K562 treated with DMSO at 1 percent for 48 hours (cell line): Measurements from ENCODE around the gene IREB2. TPM values are rescaled to one million over a fixed set of nuclear protein-coding genes. Genes with fewer than 3 reads are reported as not detected.

ENCODE experiments used
- total RNA-seq: library from RNA; unstranded; fragments of 300-600 nt; gene quantifications from 2 replicates; pipeline ENCODE4 v1.2.3, GENCODE V29; 2022; ENCODE audit warnings: low replicate concordance; ENCODE audit errors: extremely low read depth

Gene IREB2
- total RNA-seq, result not detected in 2 replicates

GRCh38 chr15:78437762-78438618 lies at the start of gene IREB2:
TSS of gene IREB2 (plus strand) at chr15:78438216. CDS start at chr15:78438338, 122 bp downstream.

DNA sequence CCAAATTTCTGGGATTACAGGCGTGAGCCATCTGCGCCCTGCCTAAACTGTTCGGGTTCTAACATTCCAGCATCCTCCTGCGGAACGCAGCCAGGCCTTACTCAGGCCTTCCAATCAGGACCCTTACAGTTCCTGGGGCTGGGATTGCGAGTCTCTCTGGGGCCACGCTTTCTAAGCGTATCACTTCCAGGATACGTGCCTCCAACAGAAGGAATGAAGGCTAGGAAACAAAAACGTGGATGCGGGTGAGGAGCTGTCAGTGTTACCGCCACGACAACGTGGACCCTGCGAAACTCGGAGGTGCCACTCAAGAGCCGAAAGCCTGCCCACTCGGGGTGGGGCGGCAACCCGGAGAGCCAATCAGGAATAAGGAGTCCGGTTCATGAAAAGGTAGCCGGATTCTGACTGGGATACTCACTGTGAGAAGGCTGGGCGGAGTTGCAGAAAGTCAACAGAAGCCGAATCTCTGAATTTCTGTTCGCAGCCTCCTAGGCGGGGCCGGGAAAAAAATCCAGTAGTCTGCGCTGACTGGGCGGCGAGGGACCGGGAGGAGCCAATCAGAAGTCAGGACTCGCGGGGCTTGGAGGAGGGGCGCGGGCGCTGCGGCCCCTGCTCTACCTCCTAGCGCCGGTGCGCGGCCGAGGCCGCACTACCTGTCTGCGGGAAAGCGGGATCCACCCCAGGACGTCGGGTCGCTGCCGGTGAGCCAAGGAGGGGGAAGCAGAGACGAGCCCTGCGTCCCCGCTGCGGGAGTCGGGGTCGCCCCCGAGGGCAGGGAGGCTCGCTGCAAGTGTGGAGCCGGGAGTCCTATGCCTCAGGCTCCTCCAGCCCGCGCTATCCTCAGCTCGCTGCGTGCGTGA lies 69.2 kb downstream of the IREB2 start, which contains the start of gene HYKK:
Gene HYKK (plus strand): TSS at position 607 of the 860 bp plus-strand sequence. CDS start 5,512 bp downstream, outside the sequence.

DNA sequence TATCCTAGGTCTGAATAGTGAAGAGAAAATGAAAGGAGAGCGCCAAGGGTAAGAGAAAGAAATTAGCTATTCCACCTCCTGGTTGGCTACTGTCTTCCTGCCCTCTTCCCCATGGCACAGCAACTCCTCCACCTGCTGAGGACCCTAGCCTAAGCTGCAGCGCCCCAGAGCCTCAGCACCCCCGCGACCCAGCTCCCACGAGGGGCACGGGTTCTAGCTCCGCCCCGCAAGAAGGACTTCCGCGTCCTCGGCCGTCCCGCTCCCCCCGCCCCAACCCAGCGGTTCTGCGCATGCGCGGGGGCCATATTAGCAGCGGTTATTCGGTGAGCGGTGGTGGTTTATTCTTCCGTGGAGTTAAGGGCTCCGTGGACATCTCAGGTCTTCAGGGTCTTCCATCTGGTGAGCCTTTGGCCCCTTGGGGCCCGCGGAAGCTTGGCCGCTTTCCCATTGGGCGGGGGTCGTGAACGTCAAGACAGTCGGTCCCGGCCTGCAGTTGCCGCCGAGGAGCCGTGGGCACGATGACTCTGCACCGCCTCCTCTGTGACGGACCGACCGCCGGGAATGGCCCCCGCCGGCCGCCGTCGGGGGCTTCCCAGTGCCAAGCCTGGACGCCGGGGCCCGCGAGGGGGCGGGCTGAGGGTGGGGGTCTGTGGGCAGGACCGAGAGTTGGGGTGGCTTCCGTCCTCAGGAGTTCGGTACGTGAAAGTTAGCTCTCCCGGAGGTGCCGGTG lies 102.3 kb downstream of the IREB2 start, which contains the start of gene PSMA4:
Gene PSMA4 (plus strand): TSS at position 304 of the 730 bp plus-strand sequence. CDS start 1,484 bp downstream, outside the sequence.

Other genes starting within 250 kb of the IREB2 start
- gene ACSBG1, start 203.7 kb upstream of the IREB2 start, total RNA-seq, result not detected in 2 replicates
- not detected in 2 replicates for gene DNAJA4, start 173.7 kb upstream of the IREB2 start, total RNA-seq
- gene SKIC8, start 138.6 kb upstream of the IREB2 start, total RNA-seq, result not detected in 2 replicates
- not detected in 2 replicates for gene CRABP1, start 97.9 kb upstream of the IREB2 start, total RNA-seq
- gene HYKK, start 69.4 kb downstream of the IREB2 start, total RNA-seq, result not detected in 2 replicates
- 632 TPM in 1 of 2 replicates, not detected in the other for gene PSMA4, start 102.2 kb downstream of the IREB2 start, total RNA-seq
- not detected in 2 replicates for gene CHRNA5, start 127.3 kb downstream of the IREB2 start, total RNA-seq
- gene CHRNA3, start 182.8 kb downstream of the IREB2 start, total RNA-seq, result not detected in 2 replicates
- not detected in 2 replicates for gene CHRNB4, start 203.0 kb downstream of the IREB2 start, total RNA-seq